Measurements from ENCODE around the gene NBAS.
"Not testable (repeated sequence)": the region's sequence is repeated elsewhere in the genome, so short reads cannot be mapped to it uniquely, and the experiment has no call there.

Gene NBAS

DNA sequence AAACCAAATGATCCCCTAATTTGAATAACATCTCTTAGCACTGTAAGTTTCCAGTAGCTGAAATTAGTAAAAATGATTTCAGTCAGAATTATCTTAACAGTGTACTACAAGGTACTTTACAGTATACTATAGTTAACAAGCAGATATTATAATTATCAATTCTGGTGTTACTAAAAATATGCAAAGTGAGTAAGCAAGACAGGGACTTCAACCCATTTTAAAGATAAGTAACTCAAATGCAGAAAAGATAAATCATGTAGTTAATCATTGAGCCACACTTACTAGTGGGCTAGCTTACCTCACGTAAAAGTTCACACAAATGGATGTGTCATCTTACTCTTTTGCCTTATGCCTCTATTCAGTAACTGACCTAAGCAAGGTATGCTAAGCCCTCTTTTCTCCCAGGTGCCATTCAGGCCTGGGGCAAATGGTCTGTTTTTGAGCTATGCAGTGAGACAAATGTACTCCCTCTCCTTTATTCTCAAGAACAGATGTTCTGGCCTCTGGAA is 101.0 kb downstream of the NBAS start:
- DNase-seq (ENCODE audit: low spot score) = no peak

DNA sequence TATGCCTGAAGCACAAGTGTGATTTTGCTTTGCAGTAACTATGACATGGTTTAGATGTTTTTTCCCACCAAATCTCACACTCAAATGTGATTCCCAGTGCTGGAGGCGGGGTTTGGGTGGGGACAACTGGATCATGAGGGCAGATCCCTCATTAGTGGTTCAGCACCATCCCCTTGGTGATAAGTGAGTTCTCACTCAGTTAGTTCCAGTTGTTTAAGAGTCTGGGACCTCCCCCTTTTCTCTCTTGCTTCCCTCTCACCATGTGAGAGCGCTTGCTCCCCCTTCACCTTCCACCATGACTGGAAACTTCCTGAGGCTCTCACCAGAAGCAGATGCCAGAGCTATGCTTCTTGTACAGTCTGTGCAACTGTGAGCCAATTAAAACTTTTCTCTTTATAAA is 102.9 kb downstream of the NBAS start:
- DNase-seq (ENCODE audit: low spot score) = no peak

DNA sequence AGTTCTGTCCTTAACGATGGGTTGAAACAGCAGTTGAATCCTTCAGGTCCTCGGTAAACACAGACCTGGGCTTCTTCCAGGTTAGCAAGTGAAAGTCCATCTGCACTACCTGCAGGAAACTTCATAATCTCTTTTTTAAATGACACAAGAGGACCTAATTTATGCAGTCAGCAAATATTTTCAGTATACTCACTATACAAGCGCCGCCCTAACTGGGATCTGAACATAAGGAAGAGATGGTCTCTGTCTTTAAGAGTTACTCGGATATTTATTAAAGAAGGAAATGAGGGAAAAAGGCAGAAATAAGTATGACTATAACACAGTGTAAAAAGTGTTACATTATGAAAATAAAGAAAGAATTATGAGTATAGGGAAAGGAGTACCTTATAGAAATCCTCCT is 103.3 kb downstream of the NBAS start:
- DNase-seq (ENCODE audit: low spot score) = no peak

DNA sequence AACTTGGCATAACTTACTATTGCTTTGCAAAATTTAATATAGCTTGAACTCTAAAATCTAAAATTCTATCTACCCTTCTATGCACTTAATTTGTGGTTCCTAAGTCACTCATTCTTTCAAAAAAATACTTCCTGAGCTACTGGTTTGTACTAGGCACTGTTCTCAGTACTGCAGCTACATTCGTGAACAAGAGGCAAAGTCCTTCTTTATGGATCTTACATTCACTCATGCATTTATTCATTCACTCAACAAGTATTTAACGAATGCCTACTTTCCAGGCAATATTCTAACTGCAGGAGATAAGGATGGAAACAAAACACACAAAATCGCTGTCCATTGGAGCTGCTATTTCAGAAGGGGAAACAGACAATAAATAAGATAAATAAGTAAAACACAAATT is 104.8 kb downstream of the NBAS start:
- no peak for DNase-seq (ENCODE audit: low spot score)

DNA sequence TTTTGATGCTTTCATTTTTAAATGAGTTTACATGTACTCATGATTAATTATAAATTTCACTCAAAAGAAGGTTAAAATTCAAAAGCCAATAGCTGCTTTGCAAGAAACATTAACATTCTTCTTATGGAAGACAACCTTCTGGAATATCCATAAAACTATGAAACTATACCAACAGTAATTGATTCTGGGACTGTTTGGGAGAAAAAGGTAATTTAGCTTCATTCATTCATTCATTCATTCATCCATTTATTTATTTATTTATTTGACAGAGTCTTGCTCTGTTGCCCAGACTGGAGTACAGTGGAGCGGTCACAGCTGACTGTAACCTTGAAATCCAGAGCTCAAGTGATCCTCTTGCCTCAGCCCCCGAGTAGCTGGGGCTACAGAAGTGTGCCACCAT is 110.3 kb downstream of the NBAS start:
- DNase-seq (ENCODE audit: low spot score) = no peak

DNA sequence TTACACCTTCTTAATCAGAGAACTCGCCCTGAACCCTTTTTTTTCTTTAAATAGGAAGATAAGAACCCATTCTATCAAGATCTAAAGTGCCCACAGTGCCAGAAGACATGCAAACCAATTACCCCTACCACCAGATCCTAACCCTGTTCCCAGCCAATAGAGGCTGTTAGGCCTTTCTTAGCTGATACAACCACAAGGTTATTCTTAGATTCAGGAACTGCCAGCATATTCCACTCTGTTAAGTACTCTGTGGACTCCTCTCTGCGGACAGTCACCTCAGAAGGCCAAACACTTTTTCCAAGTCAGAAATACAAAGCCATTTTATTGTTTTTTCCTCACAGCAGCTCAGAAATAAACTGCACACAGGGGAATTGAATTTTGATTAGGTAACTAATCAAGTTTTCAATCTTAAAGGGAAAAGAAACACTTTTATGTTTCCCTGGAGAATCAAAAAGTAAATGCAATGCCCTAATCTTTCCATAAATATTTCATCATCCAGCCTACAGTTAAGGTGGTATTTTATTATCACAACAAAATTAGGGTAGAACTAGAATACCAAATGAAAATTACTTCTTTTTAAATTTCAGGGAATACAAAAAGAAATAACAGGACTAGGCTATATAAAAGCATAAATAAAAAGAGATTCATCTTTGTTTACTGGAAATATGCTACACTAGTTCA is 111.4 kb downstream of the NBAS start:
- no peak for DNase-seq (ENCODE audit: low spot score)

DNA sequence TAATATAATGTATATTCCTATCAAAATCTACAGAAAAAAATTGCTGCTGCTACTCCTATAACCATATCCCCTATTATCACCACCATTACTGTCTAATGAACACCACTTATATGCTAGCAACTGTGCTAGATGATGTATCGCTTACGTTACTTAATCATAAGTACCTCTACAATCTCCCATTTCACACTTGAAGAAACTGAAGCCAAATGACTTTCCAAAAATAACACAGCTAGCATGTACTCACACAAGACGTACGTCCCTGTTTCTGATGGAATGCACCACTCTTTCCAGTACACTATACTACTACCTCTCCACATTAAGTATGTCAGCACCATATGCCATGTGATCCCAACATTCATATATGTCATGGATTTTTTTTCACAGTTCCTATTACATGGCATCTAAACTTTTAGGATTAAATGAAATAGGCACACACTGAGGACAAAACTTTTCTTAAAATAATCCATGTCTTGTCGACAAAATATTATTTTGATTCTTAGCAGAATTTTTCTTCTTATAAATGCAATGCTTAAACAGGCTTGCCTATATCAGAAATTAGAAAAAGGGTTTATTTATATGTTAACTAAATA is 112.8 kb downstream of the NBAS start:
- no peak for DNase-seq (ENCODE audit: low spot score)

DNA sequence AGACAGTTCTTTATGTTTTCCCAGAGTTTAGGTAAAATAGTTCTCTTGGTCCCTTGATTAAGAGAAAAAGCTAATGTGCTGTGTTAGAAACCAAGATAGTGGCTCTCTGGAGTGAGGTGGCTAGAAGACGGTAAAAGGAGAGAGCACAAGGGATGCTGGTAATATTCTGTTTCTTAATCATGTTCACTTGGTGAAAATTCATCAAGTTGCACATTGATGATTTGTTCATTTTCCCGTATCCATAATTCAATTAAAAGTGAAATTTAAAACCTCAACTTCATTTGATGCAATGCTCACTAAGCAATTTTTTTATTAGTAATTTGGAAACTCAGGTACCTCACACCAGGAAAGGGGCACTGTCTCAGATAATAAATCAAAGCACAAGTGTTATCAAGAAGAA is 113.8 kb downstream of the NBAS start:
- no peak for DNase-seq (ENCODE audit: low spot score)

DNA sequence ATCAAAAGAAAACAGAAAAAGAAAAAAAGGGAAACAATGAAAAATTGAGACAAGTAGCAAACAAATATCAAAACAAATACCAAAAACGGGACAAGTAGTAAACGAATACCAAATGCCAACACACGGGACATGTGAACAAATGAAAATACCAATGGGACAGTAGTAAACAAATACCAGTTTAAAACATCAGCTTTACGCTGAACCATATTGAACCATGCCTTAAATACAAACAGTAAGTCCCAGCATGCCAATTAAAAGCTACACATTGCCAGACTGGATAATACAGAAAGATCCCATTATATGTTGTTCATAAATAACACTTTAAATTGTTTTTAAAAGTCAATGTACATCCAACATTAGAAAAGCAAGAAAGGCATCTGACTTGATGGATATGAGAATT is 114.2 kb downstream of the NBAS start:
- DNase-seq (ENCODE audit: low spot score) = no peak

DNA sequence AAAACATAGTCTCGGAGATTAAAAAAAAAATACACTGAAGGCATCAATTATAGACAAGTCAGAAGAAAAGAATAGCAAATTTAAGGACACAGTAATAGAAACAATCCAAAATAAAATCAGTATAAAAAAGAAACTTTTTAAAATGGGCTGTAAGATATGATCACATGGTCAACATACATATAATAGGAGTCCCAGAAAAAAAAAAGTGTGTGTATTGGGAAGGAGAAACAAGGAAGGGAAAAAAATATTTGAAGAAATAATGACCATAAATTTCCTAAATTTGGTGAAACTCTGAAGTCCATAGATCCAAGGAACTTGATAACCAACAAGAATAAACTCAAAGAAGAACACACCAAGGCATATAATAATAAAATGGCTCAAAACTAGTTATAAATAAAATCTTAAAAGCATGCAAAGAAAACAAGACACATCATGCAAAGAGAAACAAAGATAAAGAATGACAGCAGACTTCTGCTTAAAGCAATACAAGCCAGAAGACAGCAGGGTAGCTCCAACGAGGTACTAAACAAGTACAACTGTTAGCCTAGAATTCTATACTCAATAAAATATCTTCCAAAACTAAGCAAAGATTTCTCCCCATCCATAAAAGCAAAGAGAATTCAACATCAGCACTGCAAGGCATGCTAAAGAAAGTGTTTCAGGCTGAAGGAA is 115.1 kb downstream of the NBAS start:
- no peak for DNase-seq (ENCODE audit: low spot score)

DNA sequence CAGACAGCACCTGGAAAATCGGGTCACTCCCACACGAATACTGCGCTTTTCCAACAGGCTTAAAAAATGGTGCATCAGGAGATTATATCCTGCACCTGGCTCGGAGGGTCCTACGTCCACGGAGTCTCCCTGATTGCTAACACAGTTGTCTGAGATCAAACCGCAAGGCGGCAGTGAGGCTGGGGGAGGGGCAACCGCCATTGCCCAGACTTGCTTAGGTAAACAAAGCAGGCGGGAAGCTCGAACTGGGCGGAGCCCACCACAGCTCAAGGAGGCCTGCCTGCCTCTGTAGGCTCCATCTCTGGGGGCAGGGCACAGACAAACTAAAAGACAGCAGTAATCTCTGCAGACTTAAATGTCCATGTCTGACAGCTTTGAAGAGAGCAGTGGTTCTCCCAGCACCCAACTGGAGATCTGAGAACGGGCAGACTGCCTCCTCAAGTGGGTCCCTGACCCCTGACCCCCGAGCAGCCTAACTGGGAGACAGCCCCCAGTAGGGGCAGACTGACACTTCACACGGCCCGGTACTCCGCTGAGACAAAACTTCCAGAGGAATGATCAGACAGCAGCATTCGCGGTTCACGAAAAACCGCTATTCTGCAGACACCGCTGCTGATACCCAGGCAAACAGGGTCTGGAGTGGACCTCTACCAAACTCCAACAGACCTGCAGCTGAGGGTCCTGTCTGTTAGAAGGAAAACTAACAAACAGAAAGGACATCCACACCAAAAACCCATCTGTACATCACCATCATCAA is 121.2 kb downstream of the NBAS start:
- not testable (repeated sequence) for DNase-seq (ENCODE audit: low spot score)

DNA sequence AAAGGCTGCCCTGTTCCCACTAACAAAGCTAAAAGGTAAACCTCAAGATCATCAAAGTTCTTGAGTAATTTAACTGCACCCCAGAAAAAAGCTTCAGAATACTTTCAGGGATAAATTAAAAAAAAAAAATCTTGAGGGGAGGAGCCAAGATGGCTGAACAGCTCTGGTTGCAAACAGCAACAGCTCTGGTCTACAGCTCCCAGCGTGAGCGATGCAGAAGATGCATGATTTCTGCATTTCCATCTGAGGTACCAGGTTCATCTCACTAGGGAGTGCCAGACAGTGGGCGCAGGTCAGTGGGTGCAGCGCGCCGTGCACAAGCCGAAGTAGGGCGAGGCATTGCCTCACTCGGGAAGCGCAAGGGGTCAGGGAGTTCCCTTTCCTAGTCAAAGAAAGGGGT is 121.8 kb downstream of the NBAS start:
- not testable (repeated sequence) for DNase-seq (ENCODE audit: low spot score)

DNA sequence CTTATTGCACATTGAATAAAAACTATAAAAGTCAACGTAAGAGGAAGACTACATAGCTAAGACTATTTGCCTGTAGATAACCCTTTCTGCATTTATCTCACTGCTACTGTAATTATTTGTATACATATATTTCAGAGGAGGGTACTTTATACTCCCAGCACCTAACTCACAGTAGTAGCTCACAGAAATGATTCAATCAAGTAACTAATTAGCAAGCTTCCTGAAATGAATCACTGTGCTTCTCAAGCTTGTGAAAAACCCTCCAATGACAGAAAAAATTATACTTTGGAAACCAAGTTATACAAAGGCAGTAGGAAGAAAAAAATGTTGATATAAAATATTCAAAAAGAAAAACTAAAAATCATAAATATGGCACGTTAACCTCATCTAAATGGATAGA is 124.9 kb downstream of the NBAS start:
- no peak for DNase-seq (ENCODE audit: low spot score)

DNA sequence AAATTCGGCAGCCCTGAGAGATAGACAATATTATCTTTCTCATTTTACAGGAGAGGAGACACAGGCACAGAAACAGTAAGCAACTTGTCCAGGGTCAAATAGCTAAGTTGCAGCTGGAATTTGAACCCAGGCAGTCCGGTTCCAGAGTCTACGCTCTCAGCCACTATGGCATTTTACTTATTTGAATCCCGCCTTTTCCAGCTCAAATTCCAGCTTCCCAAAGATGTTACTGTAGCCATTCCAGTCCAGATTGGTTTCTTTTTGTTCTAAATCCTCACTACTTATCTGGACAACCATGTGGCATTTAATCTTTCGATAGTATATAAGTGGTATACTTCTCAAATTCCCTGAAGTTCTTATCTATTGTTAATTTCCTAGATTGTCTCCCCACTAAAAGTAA is 125.7 kb downstream of the NBAS start:
- no peak for DNase-seq (ENCODE audit: low spot score)

DNA sequence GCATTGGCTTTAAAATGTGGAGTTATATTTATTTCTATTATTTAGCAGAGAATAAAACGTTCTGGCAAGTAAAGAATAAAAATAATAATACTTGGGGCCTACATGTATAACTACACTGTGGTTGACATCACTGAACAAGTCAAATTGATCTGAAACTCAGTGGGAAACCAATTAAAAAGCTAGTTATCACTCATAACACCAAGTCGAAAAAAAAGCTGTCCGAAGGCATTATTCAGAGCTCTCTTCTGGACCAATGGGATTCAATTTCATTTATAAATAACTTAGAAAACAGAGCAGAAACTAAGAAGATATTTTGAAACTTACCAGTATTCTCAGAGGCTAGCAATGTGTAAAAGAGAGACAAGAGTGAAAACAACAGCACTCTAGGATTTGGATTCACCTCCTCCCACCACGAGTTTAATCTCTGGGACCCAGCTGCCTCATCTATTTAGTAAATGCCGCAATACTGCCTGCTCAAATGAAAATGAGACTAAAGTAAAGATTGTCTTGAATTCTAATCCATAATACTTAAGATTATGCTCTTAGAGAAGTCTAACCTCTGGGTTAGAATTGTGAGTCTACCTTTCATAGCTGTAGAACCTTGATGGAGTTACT is 128.4 kb downstream of the NBAS start:
- DNase-seq (ENCODE audit: low spot score) = no peak

DNA sequence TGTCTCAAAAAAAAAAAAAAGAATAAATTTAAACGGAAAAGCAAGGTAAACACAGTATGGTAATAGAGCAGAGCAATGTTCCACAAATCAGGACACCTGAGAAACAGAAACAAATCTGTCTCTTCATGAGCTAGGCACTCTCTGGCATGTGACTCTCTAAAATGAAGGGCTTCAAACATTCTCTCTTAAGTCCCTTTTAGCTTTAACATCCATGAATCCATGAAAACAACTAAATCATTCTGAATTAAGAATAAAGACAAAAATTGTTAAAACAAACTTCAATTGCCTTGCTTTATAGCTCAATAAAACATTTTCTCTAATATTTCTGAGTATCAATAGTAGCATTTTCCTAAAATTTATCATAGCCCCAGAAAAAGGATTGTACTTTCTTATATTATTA is 132.1 kb downstream of the NBAS start:
- no peak for DNase-seq (ENCODE audit: low spot score)

DNA sequence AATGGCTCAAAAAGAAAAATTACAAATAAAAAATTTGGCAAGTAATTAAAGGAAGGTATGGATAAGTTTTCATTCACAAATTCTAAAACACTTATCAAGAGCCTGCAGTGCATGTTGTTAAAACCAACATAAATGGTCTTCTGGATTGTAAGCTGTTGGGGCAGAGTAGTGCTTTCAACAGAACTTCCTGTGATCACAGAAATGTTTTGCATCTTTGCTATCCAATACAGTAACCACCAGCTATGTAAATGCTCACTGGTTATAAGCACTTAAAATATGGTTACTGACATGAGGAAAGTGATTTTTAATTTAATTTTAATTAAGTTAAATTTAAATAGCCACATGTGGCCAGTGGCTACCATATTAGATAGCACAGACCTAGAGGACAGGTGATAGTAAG is 133.1 kb downstream of the NBAS start:
- DNase-seq (ENCODE audit: low spot score) = no peak

DNA sequence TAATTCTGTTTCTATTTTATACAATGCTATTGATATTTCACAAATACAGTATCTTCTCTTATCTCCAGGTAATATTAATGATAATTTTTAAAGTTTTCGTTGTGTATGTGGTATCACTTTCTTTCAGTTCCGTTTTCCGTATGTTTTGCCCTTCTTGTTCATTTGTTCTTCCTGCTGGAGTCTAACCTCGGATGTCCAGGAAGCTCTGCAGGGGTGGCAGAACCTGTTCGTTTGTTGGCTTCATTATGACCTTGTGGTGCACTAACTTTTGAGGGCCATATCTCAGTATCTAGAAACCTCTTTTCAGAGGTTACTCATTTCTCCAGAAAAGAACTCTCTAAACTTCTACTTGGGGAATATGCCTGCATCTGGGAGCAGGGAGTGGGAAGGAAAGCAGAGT is 134.5 kb downstream of the NBAS start:
- DNase-seq (ENCODE audit: low spot score) = no peak

DNA sequence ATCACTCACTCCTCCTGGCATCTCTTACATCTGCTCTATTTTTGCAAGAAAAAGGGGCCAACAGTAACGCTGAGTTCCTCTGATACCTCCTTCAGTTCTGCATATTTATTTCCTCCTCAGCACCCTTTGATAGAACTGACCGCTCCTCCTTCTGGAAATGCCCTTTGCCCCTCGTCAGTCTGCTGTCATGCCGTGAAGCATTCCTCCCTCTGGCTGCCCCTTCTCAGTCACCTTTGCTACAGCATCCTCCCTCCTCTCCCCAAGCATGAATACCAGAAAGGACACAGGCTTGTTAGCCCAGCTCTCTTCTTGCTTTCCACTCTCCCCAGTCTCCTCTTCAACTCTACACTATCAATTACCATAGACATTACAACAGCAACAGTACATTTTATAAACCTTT is 135.4 kb downstream of the NBAS start:
- DNase-seq (ENCODE audit: low spot score) = no peak

DNA sequence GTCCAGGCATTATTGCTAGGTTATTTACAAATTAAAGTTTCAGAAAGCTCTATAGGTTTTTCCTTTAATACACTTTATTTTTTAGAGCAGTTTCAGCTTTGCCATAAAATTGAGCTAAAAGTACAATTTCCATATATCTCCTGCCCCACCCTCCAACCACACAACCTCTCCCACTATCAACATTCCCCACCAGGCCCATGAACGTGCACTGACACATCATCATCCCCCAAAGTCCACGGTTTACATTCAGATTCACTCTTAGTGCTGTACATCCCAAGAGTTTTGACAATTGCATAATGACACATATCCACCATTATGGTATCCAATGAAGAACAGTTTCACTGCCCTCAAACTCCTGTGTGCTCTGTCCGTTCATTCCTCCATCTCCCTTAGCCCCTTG is 139.4 kb downstream of the NBAS start:
- DNase-seq (ENCODE audit: low spot score) = no peak

DNA sequence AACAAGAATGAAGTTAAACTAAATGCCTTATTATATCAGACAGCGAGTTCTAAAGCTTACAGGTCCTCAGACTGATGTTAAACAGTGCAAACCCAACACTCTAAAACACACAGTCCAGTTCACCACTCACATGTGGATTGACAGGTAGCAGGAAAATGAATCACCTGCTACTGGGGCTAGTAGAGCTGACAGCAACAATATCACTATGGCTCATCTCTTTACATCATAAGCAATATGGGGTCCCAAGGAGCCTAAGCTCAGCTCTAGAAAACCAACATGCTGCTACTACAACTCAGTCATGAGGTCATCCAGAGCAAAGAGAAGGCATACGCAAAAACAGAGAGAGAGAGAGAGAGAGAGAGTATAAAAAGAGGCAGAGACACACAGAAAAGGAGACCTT is 145.4 kb downstream of the NBAS start:
- DNase-seq (ENCODE audit: low spot score) = no peak

DNA sequence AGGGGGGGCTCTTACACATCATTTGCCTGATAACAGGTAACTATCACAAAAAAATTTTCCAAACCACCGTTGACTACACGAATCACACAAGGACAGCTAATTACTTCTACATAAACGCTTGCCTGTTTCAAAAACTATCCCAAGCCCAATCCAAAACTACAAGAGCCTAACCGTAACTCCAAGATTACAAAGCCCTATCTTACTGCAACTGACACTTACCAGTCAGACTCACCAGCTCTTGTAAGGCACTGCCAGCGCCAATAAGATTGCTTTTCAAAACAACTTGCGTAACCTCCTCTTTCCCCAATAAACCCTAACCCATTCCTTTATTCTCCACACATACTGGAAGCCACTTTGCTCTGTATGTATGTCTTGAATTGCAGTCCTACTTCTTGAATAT is 148.4 kb downstream of the NBAS start:
- DNase-seq (ENCODE audit: low spot score) = no peak

Measured in CD4-positive, alpha-beta T cell treated with Interleukin-2 at 100 ng/mL for 4 hours (primary cell).